ENCODE measurements around the gene PRKAB2.

Gene PRKAB2

DNA sequence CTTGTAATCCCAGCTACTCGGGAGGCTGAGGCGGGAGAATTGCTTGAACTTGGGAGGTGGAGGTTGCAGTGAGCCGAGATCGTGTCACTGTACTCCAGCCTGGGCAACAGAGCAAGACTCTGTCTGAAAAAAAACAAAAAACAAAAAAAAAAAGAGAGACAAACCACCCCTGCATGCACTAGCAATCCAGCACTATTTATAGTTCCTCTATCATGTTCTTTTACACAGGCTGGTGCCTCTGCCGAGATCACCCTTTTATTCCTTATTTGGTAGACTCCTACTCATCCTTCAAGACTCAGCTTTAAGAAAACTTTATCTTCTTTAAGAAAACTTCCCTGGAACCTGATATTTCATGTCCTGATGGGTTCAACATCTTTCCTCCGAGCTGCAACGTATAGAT is 42.1 kb upstream of the PRKAB2 start:
- ATAC-seq (ENCODE audit: insufficient read depth, low read depth) (no peak), DNase-seq (no peak)
- Histone ChIP-seq H3K9ac (ENCODE audit: low read depth, low read length) (no peak overlapping the region), H3K4me1 (ENCODE audit: insufficient read depth, low read length) (no peaks in the 10 kb centered on the region), H3K4me2 (ENCODE audit: insufficient read depth, low read length) (no peak overlapping the region), H3K27ac (ENCODE audit: low read length) (no peak overlapping the region), H3K27me3 (ENCODE audit: insufficient read depth, low read length, poor library complexity) (no peaks in the 10 kb centered on the region), H3K79me2 (ENCODE audit: insufficient read depth, low read length) (no peaks in the 10 kb centered on the region), H2AFZ (ENCODE audit: low read depth, low read length) (no peak overlapping the region), H3K9me3 (ENCODE audit: insufficient read depth, low read length, severe bottlenecking) (no peaks in the 10 kb centered on the region), H3K36me3 (ENCODE audit: insufficient read depth, low read length) (no peaks in the 10 kb centered on the region), H4K20me1 (ENCODE audit: insufficient read depth, low read length) (no peaks in the 10 kb centered on the region), H3K4me3 (ENCODE audit: low read depth in 1 of 2, low read length in 2 of 2) (no peak overlapping the region)
- TF ChIP-seq, protein P1, sequence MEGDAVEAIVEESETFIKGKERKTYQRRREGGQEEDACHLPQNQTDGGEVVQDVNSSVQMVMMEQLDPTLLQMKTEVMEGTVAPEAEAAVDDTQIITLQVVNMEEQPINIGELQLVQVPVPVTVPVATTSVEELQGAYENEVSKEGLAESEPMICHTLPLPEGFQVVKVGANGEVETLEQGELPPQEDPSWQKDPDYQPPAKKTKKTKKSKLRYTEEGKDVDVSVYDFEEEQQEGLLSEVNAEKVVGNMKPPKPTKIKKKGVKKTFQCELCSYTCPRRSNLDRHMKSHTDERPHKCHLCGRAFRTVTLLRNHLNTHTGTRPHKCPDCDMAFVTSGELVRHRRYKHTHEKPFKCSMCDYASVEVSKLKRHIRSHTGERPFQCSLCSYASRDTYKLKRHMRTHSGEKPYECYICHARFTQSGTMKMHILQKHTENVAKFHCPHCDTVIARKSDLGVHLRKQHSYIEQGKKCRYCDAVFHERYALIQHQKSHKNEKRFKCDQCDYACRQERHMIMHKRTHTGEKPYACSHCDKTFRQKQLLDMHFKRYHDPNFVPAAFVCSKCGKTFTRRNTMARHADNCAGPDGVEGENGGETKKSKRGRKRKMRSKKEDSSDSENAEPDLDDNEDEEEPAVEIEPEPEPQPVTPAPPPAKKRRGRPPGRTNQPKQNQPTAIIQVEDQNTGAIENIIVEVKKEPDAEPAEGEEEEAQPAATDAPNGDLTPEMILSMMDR (IDR thresholded peaks at IDR 0.05; ENCODE audit: borderline replicate concordance, extremely low read depth, low read length, poor library complexity, severe bottlenecking): no peak
- TF ChIP-seq EZH2 (IDR thresholded peaks at IDR 0.05; ENCODE audit: borderline replicate concordance, low read depth, low read length, severe bottlenecking): no peak

DNA sequence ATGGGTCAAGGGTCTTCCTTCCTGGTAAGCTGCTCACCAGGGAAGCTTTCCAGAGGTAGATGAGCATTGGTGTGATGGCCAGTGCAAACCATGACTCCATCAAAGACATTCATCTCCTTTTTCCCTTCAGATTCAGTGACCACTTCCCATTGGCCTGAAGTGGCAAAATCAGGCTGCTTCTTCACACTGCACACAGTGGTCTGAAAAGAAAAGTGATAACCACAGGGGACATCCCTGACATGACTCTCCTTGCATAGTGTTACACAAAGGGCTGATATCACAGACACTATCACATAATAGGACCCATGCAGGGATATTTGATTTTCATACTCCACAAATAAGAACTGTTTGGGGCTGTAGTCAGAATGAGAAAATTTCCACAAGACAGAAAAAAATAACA is 41.0 kb upstream of the PRKAB2 start:
- no peak overlapping the region for H2AFZ ChIP-seq (ENCODE audit: low read depth, low read length)
- H3K4me3 ChIP-seq (ENCODE audit: low read depth in 1 of 2, low read length in 2 of 2): no peak overlapping the region
- H3K9me3 ChIP-seq (ENCODE audit: insufficient read depth, low read length, severe bottlenecking): no peaks in the 10 kb centered on the region
- H3K27me3 ChIP-seq (ENCODE audit: insufficient read depth, low read length, poor library complexity): no peaks in the 10 kb centered on the region
- H3K27ac ChIP-seq (ENCODE audit: low read length): no peak overlapping the region
- no peak overlapping the region for H3K9ac ChIP-seq (ENCODE audit: low read depth, low read length)
- H3K79me2 ChIP-seq (ENCODE audit: insufficient read depth, low read length): no peaks in the 10 kb centered on the region
- H3K36me3 ChIP-seq (ENCODE audit: insufficient read depth, low read length): no peaks in the 10 kb centered on the region
- no peak for ATAC-seq (ENCODE audit: insufficient read depth, low read depth)
- no peak for TF ChIP-seq EZH2 (IDR thresholded peaks at IDR 0.05; ENCODE audit: borderline replicate concordance, low read depth, low read length, severe bottlenecking)
- TF ChIP-seq, protein P1 (IDR thresholded peaks at IDR 0.05; ENCODE audit: borderline replicate concordance, extremely low read depth, low read length, poor library complexity, severe bottlenecking): no peak
- no peak overlapping the region for H3K4me2 ChIP-seq (ENCODE audit: insufficient read depth, low read length)
- H3K4me1 ChIP-seq (ENCODE audit: insufficient read depth, low read length): no peaks in the 10 kb centered on the region
- no peaks in the 10 kb centered on the region for H4K20me1 ChIP-seq (ENCODE audit: insufficient read depth, low read length)
- DNase-seq: no peak

DNA sequence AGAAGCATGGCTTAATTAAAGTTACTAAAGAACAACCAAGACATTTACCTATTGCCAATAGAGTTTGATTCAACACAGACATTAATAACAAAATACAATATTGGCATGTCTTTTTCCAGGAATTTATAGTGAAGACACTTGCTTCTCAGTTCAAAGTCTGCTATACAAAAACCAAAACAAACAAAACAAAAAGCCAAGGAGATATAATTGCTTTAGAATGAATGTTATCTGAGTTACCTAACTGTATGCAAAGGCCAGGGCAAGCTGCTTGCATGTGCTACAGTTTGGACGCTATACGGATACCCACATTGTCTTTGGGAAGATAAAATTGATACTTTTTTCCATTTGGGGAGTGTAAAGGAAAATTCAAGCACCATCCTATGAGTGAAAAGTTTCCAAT is 39.3 kb upstream of the PRKAB2 start:
- ATAC-seq (ENCODE audit: insufficient read depth, low read depth): no peak
- Histone ChIP-seq H2AFZ (ENCODE audit: low read depth, low read length) (no peak overlapping the region), H3K9me3 (ENCODE audit: insufficient read depth, low read length, severe bottlenecking) (no peaks in the 10 kb centered on the region), H4K20me1 (ENCODE audit: insufficient read depth, low read length) (no peaks in the 10 kb centered on the region), H3K79me2 (ENCODE audit: insufficient read depth, low read length) (no peaks in the 10 kb centered on the region), H3K27me3 (ENCODE audit: insufficient read depth, low read length, poor library complexity) (no peaks in the 10 kb centered on the region), H3K4me2 (ENCODE audit: insufficient read depth, low read length) (no peak overlapping the region), H3K4me3 (ENCODE audit: low read depth in 1 of 2, low read length in 2 of 2) (no peak overlapping the region), H3K9ac (ENCODE audit: low read depth, low read length) (no peak overlapping the region), H3K36me3 (ENCODE audit: insufficient read depth, low read length) (no peaks in the 10 kb centered on the region), H3K4me1 (ENCODE audit: insufficient read depth, low read length) (no peaks in the 10 kb centered on the region), H3K27ac (ENCODE audit: low read length) (no peak overlapping the region)
- TF ChIP-seq, protein P1 (IDR thresholded peaks at IDR 0.05; ENCODE audit: borderline replicate concordance, extremely low read depth, low read length, poor library complexity, severe bottlenecking): no peak
- no peak for TF ChIP-seq EZH2 (IDR thresholded peaks at IDR 0.05; ENCODE audit: borderline replicate concordance, low read depth, low read length, severe bottlenecking)
- no peak for DNase-seq

DNA sequence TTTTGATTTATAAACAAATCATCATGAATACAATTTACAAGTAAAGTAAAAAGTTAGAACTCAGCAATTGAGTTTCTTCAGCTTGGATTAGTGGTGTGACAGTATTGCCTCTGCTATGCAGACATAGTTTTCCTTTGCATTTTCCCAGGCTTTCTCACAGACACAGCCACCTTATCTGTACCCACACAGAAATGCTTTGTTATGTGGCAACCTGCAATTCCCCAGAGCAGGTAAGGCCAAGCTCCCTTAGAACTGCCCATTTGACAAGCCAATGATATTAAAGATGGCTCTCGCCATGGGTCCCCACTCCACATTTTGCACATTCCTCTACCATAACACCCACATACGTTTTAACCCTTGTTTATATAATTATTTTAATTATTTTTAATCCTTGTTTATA is 38.7 kb upstream of the PRKAB2 start:
- Histone ChIP-seq H3K27ac (ENCODE audit: low read length) (no peak overlapping the region), H3K9me3 (ENCODE audit: insufficient read depth, low read length, severe bottlenecking) (no peaks in the 10 kb centered on the region), H3K4me3 (ENCODE audit: low read depth in 1 of 2, low read length in 2 of 2) (no peak overlapping the region), H3K4me1 (ENCODE audit: insufficient read depth, low read length) (no peaks in the 10 kb centered on the region), H3K79me2 (ENCODE audit: insufficient read depth, low read length) (no peaks in the 10 kb centered on the region), H3K4me2 (ENCODE audit: insufficient read depth, low read length) (no peak overlapping the region), H3K36me3 (ENCODE audit: insufficient read depth, low read length) (no peaks in the 10 kb centered on the region), H4K20me1 (ENCODE audit: insufficient read depth, low read length) (no peaks in the 10 kb centered on the region), H3K9ac (ENCODE audit: low read depth, low read length) (no peak overlapping the region), H2AFZ (ENCODE audit: low read depth, low read length) (no peak overlapping the region), H3K27me3 (ENCODE audit: insufficient read depth, low read length, poor library complexity) (no peaks in the 10 kb centered on the region)
- ATAC-seq (ENCODE audit: insufficient read depth, low read depth) (no peak), DNase-seq (no peak)
- no peak for TF ChIP-seq EZH2 (IDR thresholded peaks at IDR 0.05; ENCODE audit: borderline replicate concordance, low read depth, low read length, severe bottlenecking)
- TF ChIP-seq, protein P1 (IDR thresholded peaks at IDR 0.05; ENCODE audit: borderline replicate concordance, extremely low read depth, low read length, poor library complexity, severe bottlenecking): no peak
